ENCODE data around the gene TRAK1.

The TRAK1 gene

DNA sequence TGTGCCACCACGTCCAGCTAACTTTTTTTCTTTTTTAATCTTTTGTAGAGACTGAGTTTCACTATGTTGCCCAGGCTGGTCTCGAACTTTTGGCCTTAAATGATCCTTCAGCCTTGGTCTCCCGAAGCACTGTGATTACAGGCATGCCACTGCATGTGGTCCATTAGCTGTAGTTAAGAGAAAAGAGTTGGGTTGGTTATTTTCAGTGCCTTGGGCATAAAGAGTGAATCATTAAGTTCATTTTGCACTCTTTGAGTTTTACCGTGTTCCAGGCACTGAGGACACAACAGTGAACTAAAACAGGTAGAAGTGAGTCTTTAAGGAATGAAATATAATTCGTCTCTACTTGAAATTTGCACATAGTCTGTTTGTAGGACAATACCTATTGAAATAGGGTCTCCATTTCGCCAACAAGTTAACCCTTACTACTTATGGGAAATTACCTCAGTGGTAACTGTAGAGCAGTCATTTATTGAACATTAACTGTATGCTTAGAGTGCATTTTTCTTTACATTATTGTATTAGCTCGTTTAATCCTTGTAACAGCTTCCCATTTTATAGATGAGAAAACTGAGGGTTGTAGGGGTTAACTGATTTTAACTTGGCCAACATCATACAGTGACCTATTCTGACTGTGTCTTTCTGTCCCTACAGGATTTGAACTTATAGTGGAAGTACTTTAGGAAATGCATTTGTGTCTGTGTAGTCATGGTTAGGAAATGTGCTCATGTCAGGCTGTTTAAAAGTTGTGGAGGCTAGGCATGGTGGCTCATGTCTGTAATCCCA is 22.7 kb upstream of the TRAK1 start:
- no peak for DNase-seq (ENCODE audit: low spot score)

- DNase-seq (ENCODE audit: low spot score): no peak
These were observed 21.1 kb upstream of the TRAK1 start for GRCh38 chr3:42070089-42070488.

GRCh38 chr3:42070524-42070923 is 20.6 kb upstream of the TRAK1 start:
- no peak for DNase-seq (ENCODE audit: low spot score)

DNA sequence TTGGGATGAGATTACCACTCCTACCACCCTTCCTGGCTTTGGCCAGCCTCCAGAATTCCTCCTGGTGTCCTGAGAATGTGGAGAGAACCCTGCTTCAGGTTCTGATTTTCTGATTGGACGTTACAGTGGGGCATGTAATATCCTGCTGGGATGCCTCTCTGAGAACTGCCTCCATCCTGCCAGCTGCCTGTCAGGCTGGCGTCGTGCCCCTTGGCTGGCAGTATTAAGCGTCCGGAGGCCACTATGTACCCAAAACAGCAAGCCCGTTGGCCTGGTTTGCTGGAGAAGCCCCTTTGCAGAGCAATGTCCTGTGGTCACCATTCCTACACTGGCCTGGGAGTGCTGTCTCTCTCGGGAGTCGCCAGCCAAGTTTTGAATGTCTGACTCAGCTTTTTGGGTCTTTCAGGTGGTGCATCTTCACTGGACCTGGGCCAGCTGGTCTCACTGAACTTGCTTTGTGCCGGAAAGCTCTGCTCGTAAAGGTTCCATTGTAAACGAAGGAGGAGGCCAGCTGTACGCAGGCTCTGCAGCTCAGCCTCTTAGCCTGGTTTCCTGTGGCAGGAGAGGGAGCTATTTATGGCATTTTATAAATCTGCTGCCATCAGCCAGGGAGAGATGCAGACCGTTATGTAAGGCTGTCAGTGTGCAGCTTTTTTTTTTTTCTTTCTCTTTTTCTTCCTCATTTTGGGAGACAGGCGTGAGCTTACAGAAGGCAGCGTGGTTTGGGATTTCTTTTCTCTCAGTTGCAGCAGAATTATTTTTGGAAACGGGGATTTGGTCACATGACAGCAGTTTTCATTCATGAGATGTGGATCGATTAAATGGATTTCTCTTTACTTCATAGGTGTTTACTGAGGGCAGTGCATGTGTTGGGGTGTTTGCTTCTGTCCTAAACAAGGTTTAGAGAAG is 19.0 kb upstream of the TRAK1 start:
- peak; percentile 75 for DNase-seq (ENCODE audit: low spot score)

DNA sequence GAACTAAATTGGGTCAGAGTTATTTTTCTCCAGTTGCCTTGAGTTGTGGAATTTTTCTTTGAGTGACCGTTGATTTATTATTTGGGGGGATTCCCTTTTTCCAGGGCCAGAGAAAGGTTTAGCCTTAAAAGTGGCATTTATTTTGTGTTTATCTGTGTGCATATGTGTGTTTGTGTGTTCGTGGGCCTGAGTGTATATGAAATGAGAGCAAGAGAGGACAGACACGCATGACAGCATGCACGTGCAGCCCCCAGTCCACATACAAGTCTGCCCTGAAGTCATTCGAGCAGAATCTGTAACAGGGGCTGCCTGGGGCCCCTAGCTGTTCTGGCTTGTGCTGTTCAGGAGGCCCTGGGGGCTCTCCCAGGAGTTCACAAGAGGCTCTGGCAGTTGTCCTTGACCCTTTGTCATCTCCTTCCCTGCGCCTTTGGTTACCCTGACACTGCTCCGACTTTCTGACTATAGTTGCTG is 18.3 kb upstream of the TRAK1 start:
- no peak for DNase-seq (ENCODE audit: low spot score)

GRCh38 chr3:42077785-42078184 is 13.4 kb upstream of the TRAK1 start:
- DNase-seq (ENCODE audit: low spot score): no peak

- DNase-seq (ENCODE audit: low spot score): peak; percentile 39
These were observed 12.5 kb upstream of the TRAK1 start for GRCh38 chr3:42078677-42079076.

GRCh38 chr3:42079701-42080452 is 11.3 kb upstream of the TRAK1 start:
- DNase-seq (ENCODE audit: low spot score): no peak

DNA sequence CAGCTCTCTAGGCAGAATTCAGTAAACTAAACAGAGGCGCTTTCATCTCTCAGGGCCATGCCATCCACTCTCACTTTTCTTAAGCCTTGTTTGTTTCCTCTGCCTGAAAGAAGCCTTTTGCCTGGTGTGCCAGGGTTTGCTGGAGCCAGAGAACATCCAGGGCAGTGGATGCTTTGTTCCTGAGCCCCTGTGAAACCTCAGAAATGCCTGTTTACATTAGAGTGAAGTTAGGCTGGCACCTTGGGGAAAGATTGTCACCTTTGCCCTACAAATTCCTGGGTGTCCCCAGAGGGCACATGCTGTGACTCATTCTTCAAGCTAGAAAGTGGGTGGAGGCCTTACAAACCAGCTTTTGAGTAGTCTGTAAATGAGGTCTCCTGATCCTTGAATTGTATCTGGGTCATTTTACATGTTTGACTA is 10.7 kb upstream of the TRAK1 start:
- peak; percentile 40 for DNase-seq (ENCODE audit: low spot score)

GRCh38 chr3:42081838-42082473 is 9.2 kb upstream of the TRAK1 start:
- DNase-seq (ENCODE audit: low spot score): no peak

DNA sequence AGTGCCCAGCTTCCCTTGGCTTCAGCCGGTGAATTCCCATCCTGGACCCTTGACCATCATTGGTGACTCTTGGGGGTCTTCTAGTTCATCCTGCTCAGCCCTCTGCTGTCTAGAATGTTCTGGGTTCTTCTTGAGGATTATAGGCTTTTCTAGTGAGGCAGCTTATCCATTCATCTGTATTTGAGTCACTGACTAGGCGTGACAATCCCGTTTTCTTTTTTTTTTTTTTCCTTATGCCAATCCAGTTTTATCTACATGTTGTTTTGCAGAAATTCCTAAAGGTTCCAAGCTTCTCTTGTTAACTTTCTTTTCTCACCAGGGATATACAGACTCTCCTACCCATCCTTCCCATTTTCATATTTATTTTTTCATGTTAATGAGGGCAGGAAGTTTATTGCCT is 6.6 kb upstream of the TRAK1 start:
- DNase-seq (ENCODE audit: low spot score): no peak

DNA sequence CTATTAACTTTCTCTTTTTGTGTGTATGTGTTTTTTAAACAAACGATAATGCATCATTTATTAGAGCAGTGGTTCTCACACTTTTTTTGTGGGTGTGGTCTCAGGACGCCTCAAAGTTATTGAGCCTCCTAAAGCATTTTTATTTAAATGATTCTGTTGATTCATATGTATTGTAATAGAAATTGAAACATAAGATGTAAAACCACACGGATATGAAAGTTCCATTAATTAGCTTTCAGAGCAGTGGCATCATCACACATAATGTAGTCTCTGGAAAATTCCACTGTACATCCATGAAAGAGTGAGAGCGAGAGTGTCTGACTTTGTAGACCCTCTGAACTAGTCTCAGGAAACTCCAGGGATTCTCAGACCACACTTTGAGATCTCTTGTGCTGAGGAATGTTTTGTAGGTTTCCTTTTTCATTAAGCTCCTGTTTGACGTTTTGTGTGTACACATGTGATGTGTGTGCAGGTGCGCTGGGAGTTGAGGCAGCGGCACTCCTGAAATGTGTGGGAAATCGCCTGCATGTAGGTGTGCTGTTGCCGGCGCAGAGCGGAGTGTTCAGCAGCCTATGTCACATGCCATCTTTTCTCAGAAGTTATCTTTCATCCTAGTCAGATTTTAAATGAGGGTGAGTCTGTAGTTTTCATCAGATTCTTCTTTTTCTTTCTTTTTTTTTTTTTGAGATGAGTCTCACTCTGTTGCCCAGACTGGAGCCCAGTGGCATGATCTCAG is 5.3 kb upstream of the TRAK1 start:
- no peak for DNase-seq (ENCODE audit: low spot score)

- DNase-seq (ENCODE audit: low spot score): no peak
These were observed 2.2 kb upstream of the TRAK1 start for GRCh38 chr3:42088803-42089530.

DNA sequence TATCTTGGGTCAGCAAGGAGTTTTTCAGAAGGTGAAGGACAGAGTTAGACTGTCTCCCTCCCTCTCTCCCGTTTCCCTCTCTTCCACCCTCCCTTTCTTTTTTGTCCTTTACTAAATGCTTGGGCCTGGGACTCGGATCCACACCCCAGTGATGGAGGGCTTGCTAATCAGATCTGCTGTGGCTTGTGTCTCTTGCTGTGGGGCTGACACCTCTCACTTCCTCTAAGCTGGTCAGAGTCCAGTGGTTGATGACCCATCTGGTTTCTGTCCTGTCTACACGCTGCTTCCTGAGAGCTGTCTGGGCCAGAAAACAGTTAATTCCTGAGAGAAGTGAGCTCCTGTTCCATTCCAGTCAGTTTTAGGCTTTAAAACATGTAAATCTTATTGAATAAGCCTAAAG is 849 bp downstream of the TRAK1 start:
- DNase-seq (ENCODE audit: low spot score): no peak

GRCh38 chr3:42094128-42094527 is 3.0 kb downstream of the TRAK1 start:
- no peak for DNase-seq (ENCODE audit: low spot score)

DNA sequence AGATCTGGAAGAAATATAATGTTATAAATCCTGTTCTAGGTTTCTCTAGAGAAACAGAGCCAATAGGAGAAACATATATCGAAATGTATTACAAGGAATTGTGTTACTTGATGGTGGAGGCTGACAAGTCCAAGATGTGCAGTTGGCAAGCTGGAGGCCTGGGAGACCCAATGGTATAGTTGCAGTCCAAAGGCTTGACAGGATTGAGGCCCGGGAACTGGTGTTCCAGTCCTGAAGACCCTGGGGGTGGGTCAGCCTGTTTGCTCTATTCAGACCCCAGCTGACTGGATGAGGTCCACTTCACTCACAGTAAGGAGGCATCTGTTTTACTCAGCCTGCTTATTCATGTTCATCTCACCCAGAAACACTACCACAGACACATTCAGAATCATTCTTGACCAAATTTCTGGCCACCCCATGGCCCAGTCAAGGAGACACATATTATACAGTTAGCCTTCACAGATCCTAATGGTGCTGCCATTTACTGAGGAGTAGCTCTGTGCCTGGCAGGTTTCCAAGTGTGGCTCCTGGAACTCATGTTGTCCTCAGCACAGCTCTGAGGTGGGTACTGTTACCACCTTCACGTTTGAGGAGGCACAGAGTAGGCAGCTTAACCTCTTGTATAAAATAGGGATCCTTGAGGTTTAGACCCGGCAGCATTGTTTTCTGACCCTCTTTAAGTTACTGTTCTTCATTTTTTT is 3.7 kb downstream of the TRAK1 start:
- no peak for DNase-seq (ENCODE audit: low spot score)

GRCh38 chr3:42095540-42095939 is 4.4 kb downstream of the TRAK1 start:
- DNase-seq (ENCODE audit: low spot score): no peak

- DNase-seq (ENCODE audit: low spot score): peak; percentile 73
These were observed 5.8 kb downstream of the TRAK1 start for GRCh38 chr3:42096796-42097565.

DNA sequence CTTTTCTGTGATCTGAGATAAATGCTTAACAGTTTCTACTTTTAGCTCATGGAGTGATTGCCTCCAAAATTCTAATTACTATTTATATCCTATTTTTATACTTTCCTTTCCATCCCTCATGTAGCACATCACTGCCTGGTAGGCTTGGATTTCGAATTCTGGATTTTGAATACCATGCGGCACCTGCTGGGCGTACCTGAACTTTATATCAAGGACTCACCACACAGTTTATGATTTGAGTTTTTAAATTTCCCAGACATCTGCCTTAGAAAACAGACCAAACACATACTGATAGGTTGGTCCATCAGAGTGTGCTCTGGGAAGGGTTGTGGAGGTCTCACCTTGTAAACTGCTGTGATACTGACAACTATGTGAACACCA is 6.4 kb downstream of the TRAK1 start:
- DNase-seq (ENCODE audit: low spot score): no peak
